Trophoblast cell (in vitro differentiated cells and primary cell): Measurements from ENCODE around the gene SPTBN2.

Source experiments
- DNase-seq, 2 donors: peaks; one replicate each; pipeline ENCODE4 v3.0.0-alpha.2; 2016
- H2AFZ ChIP-seq: 2 replicates; pipeline ENCODE4 v1.6.1; 2013; ENCODE audit warnings: low read length, moderate library complexity, mild to moderate bottlenecking; ENCODE audit not compliant: insufficient read depth, poor library complexity
- H2AK5ac ChIP-seq: 2 replicates; pipeline ENCODE4 v1.6.1; 2013; ENCODE audit warnings: mild to moderate bottlenecking, low read length
- H2BK120ac ChIP-seq: 2 replicates; pipeline ENCODE4 v1.6.1; 2013; ENCODE audit warnings: low read length, mild to moderate bottlenecking, moderate library complexity; ENCODE audit not compliant: insufficient read depth, poor library complexity
- H2BK12ac ChIP-seq: 2 replicates; pipeline ENCODE4 v1.6.1; 2013; ENCODE audit warnings: mild to moderate bottlenecking, low read length, moderate library complexity
- H2BK5ac ChIP-seq: 2 replicates; pipeline ENCODE4 v1.6.1; 2013; ENCODE audit warnings: low read length, low read depth, moderate library complexity, mild to moderate bottlenecking; ENCODE audit not compliant: poor library complexity
- H3K14ac ChIP-seq: 2 replicates; pipeline ENCODE4 v1.6.1; 2013; ENCODE audit warnings: mild to moderate bottlenecking, low read length
- H3K18ac ChIP-seq: 2 replicates; pipeline ENCODE4 v1.6.1; 2013; ENCODE audit warnings: mild to moderate bottlenecking, low read length
- H3K23ac ChIP-seq: 2 replicates; pipeline ENCODE4 v1.6.1; 2013; ENCODE audit warnings: low read length
- H3K27ac ChIP-seq: 2 replicates; pipeline ENCODE4 v1.5.1; 2013; ENCODE audit warnings: low read depth, mild to moderate bottlenecking, inconsistent platforms, low read length, moderate library complexity
- H3K27me3 ChIP-seq: 2 replicates; pipeline ENCODE4 v1.6.1; 2013; ENCODE audit warnings: inconsistent platforms, mild to moderate bottlenecking, low read length, moderate library complexity; ENCODE audit not compliant: insufficient read depth
- H3K36me3 ChIP-seq, 2 experiments: 1 replicate in 1 of 2; 2 replicates in 1 of 2; pipeline ENCODE4 v1.6.1; 2013; ENCODE audit warnings: low read length in 2 of 2, mild to moderate bottlenecking in 2 of 2, moderate library complexity in 1 of 2; ENCODE audit not compliant: insufficient read depth in 2 of 2, control insufficient read depth in 1 of 2
- H3K4ac ChIP-seq: 2 replicates; pipeline ENCODE4 v1.6.1; 2013; ENCODE audit warnings: low read depth, mild to moderate bottlenecking, low read length, moderate library complexity
- H3K4me1 ChIP-seq, 2 experiments: 1 replicate in 1 of 2; 2 replicates in 1 of 2; pipeline ENCODE4 v1.6.1; 2013; ENCODE audit warnings: low read length in 2 of 2, mild to moderate bottlenecking in 2 of 2, moderate library complexity in 1 of 2; ENCODE audit not compliant: insufficient read depth in 2 of 2, control insufficient read depth in 1 of 2
- H3K4me2 ChIP-seq: 2 replicates; pipeline ENCODE4 v1.6.1; 2013; ENCODE audit warnings: inconsistent platforms, mild to moderate bottlenecking, low read length, moderate library complexity
- H3K4me3 ChIP-seq: 2 replicates; pipeline ENCODE4 v1.5.1; 2013; ENCODE audit warnings: mild to moderate bottlenecking, low read depth, low read length, inconsistent platforms
- H3K79me1 ChIP-seq: one replicate; pipeline ENCODE4 v1.6.1; 2013; ENCODE audit warnings: low read length
- H3K79me2 ChIP-seq: 2 replicates; pipeline ENCODE4 v1.6.1; 2013; ENCODE audit warnings: low read length, mild to moderate bottlenecking; ENCODE audit not compliant: control insufficient read depth, insufficient read depth, poor library complexity
- H3K9ac ChIP-seq: 2 replicates; pipeline ENCODE4 v1.6.1; 2013; ENCODE audit warnings: mild to moderate bottlenecking, low read length
- H3K9me3 ChIP-seq: 2 replicates; pipeline ENCODE4 v1.6.1; 2013; ENCODE audit warnings: low read depth, mild to moderate bottlenecking, control low read depth, inconsistent platforms, low read length; ENCODE audit not compliant: insufficient read depth
- H4K12ac ChIP-seq: 2 replicates; pipeline ENCODE4 v1.6.1; 2013; ENCODE audit warnings: low read depth, mild to moderate bottlenecking, low read length, moderate library complexity
- H4K8ac ChIP-seq: 2 replicates; pipeline ENCODE4 v1.6.1; 2013; ENCODE audit warnings: low read depth, mild to moderate bottlenecking, low read length, moderate library complexity
- H4K91ac ChIP-seq: one replicate; pipeline ENCODE4 v1.6.1; 2013; ENCODE audit warnings: low read depth, mild to moderate bottlenecking, low read length, moderate library complexity
- WGBS: extraction: QIAGEN DNeasy Blood & Tissue Kit; methylation state at CpG from one replicate; pipeline ENCODE4 v1.1.7; 2013; ENCODE audit warnings: missing lambda C conversion rate; ENCODE audit not compliant: insufficient read length, insufficient coverage; ENCODE audit errors: extremely low coverage; 5-methylcytosine and 5-hydroxymethylcytosine counted together

SPTBN2 gene

GRCh38 chr11:66649903-66650302 is 79.1 kb downstream of the SPTBN2 start:
- no CpG with 5 or more reads among the region's 5 CpGs for WGBS

GRCh38 chr11:66646828-66647227 is 82.2 kb downstream of the SPTBN2 start:
- no peak overlapping the region for H3K23ac ChIP-seq
- no peaks in the 10 kb centered on the region for H3K4me1 ChIP-seq
- no peak overlapping the region for H2AFZ ChIP-seq
- H3K14ac ChIP-seq: no peak overlapping the region
- H3K4ac ChIP-seq: peak overlapping the region; percentile 12
- H2BK120ac ChIP-seq: no peak overlapping the region
- no peak overlapping the region for H4K91ac ChIP-seq
- H4K8ac ChIP-seq: no peak overlapping the region
- H2AK5ac ChIP-seq: no peak overlapping the region
- H3K9ac ChIP-seq: no peak overlapping the region
- DNase-seq: no peak
- no peak overlapping the region for H3K4me3 ChIP-seq
- H3K79me2 ChIP-seq: peaks cover 9% of the 10 kb centered on the region
- no CpG with 5 or more reads among the region's 4 CpGs for WGBS
- H2BK5ac ChIP-seq: no peak overlapping the region
- no peak overlapping the region for H4K12ac ChIP-seq
- H3K27me3 ChIP-seq: no peaks in the 10 kb centered on the region
- H3K18ac ChIP-seq: no peak overlapping the region
- no peak overlapping the region for H2BK12ac ChIP-seq
- H3K9me3 ChIP-seq: peaks cover 3% of the 10 kb centered on the region
- H3K79me1 ChIP-seq: no peaks in the 10 kb centered on the region
- no peak overlapping the region for H3K27ac ChIP-seq
- peaks cover 30 to 58% of the 10 kb centered on the region in 2 experiments for H3K36me3 ChIP-seq
- no peak overlapping the region for H3K4me2 ChIP-seq

More at GRCh38 chr11:66649903-66650302, 79.1 kb downstream of the SPTBN2 start:
- H2BK5ac ChIP-seq: no peak overlapping the region
- H4K12ac ChIP-seq: no peak overlapping the region
- no peak overlapping the region for H2AK5ac ChIP-seq
- no peak overlapping the region for H2AFZ ChIP-seq
- H4K91ac ChIP-seq: no peak overlapping the region
- H3K79me2 ChIP-seq: no peaks in the 10 kb centered on the region
- no peak for DNase-seq
- no peak overlapping the region for H3K9ac ChIP-seq
- peaks cover 24 to 48% of the 10 kb centered on the region in 2 experiments for H3K36me3 ChIP-seq
- H3K4me3 ChIP-seq: no peak overlapping the region
- no peak overlapping the region for H2BK120ac ChIP-seq
- no peak overlapping the region for H3K4ac ChIP-seq
- no peak overlapping the region for H3K27ac ChIP-seq
- no peaks in the 10 kb centered on the region for H3K4me1 ChIP-seq
- H3K23ac ChIP-seq: no peak overlapping the region
- H3K79me1 ChIP-seq: no peaks in the 10 kb centered on the region
- no peak overlapping the region for H3K14ac ChIP-seq
- H2BK12ac ChIP-seq: no peak overlapping the region
- no peak overlapping the region for H3K4me2 ChIP-seq
- no peaks in the 10 kb centered on the region for H3K27me3 ChIP-seq
- H3K9me3 ChIP-seq: peaks cover 2% of the 10 kb centered on the region
- no peak overlapping the region for H4K8ac ChIP-seq
- H3K18ac ChIP-seq: no peak overlapping the region

DNA sequence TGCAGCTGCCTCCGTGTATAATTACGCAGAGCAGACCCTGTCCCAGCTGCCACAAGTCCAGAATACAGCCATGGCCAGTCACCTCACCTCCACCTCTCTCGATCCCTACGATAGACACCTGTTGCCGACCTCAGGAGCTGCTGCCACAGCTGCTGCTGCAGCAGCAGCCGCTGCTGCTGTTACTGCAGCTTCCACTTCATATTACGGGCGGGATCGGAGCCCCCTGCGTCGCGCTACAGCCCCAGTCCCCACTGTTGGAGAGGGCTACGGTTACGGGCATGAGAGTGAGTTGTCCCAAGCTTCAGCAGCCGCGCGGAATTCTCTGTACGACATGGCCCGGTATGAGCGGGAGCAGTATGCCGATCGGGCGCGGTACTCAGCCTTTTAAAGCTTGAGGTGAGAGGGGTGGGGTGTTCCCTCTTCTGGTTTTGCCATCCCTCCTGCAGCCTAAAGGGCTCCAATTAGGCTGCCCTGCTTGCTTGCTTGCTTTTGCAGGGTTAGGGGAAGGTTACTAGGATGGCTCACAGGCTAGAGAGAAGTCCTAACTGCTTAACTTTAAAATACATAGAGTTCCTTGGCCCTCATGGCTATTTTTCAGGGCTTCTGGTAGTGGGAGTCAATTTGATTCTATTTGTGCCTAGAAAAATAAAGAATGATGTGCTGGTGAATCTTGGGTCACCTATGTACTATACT is 85.1 kb downstream of the SPTBN2 start:
- no CpG with 5 or more reads among the region's 24 CpGs for WGBS
- DNase-seq: no peak
- no peak overlapping the region for H2BK120ac ChIP-seq

DNA sequence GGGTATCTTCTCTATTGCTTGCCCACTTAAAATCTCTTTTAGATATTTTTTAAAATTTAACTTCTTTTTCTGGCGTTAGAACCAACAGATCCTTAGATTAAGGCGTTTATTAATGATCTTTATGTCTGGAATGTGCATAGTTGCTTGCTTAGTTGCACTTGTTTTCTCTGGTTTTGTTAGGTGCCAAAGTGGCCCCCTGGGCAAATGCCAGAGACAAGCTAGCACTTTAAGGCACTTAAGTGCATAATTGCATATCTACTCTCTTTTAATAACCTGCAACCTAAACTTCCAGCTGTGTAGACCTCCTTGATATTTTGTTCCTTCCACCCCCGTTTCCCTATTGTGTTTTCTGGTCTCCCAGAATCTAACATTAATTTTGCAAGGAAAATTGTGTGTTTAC is 87.2 kb downstream of the SPTBN2 start:
- H2BK12ac ChIP-seq: no peak overlapping the region
- H3K79me2 ChIP-seq: peaks cover 31% of the 10 kb centered on the region
- H3K4ac ChIP-seq: peak overlapping the region; percentile 95
- H4K8ac ChIP-seq: no peak overlapping the region
- H4K12ac ChIP-seq: no peak overlapping the region
- H3K9ac ChIP-seq: no peak overlapping the region
- DNase-seq: peak in 1 of 2 donors; percentile 49
- peak overlapping the region; percentile 27 for H3K4me2 ChIP-seq
- no peak overlapping the region for H3K23ac ChIP-seq
- peaks cover 20 to 46% of the 10 kb centered on the region in 2 experiments for H3K36me3 ChIP-seq
- no CpG with 5 or more reads among the region's 3 CpGs for WGBS
- no peak overlapping the region for H2AFZ ChIP-seq
- peaks cover 3% of the 10 kb centered on the region for H3K9me3 ChIP-seq
- H2BK120ac ChIP-seq: no peak overlapping the region
- H3K18ac ChIP-seq: no peak overlapping the region
- H3K27ac ChIP-seq: no peak overlapping the region
- H3K14ac ChIP-seq: no peak overlapping the region
- no peak overlapping the region for H3K4me3 ChIP-seq
- H2AK5ac ChIP-seq: no peak overlapping the region
- no peak overlapping the region for H2BK5ac ChIP-seq
- no peaks in the 10 kb centered on the region for H3K27me3 ChIP-seq
- H4K91ac ChIP-seq: no peak overlapping the region
- peaks cover 9% of the 10 kb centered on the region for H3K79me1 ChIP-seq
- H3K4me1 ChIP-seq: peaks cover 16 to 23% of the 10 kb centered on the region in 2 experiments

More for the DNA sequence above, 85.1 kb downstream of the SPTBN2 start:
- Histone ChIP-seq H3K23ac (no peak overlapping the region), H2AFZ (no peak overlapping the region), H2BK5ac (no peak overlapping the region), H3K27me3 (no peaks in the 10 kb centered on the region), H2BK12ac (no peak overlapping the region), H3K4me1 (peaks cover 12 to 19% of the 10 kb centered on the region in 2 experiments), H3K9me3 (peaks cover 3% of the 10 kb centered on the region), H4K8ac (no peak overlapping the region), H3K4me2 (no peak overlapping the region), H3K79me2 (peaks cover 25% of the 10 kb centered on the region), H2AK5ac (no peak overlapping the region), H3K4ac (peak overlapping the region; percentile 35), H3K9ac (peak overlapping the region; percentile 45), H3K27ac (no peak overlapping the region), H3K36me3 (peaks cover 26 to 56% of the 10 kb centered on the region in 2 experiments), H4K12ac (no peak overlapping the region), H3K4me3 (no peak overlapping the region), H4K91ac (no peak overlapping the region), H3K79me1 (peaks cover 2% of the 10 kb centered on the region), H3K14ac (no peak overlapping the region), H3K18ac (no peak overlapping the region)
